LNCaP clone FGC (cell line): Measurements from ENCODE around the gene IFIT3.

Source experiments
- DNase-seq: peaks from one replicate; pipeline ENCODE4 v3.0.0-alpha.2; 2011; ENCODE audit warnings: low read depth
- H3K4me3 ChIP-seq: 2 replicates; pipeline ENCODE4 v1.5.1; 2011; ENCODE audit warnings: mild to moderate bottlenecking, low read depth, low read length, control low read depth
- TF ChIP-seq, protein P1 (sequence below): IDR thresholded peaks from 2 replicates; pipeline ENCODE4 v1.5.1; 2012; ENCODE audit warnings: mild to moderate bottlenecking; ENCODE audit not compliant: control insufficient read depth, insufficient read depth; ENCODE audit errors: extremely low read depth

Gene IFIT3

DNA sequence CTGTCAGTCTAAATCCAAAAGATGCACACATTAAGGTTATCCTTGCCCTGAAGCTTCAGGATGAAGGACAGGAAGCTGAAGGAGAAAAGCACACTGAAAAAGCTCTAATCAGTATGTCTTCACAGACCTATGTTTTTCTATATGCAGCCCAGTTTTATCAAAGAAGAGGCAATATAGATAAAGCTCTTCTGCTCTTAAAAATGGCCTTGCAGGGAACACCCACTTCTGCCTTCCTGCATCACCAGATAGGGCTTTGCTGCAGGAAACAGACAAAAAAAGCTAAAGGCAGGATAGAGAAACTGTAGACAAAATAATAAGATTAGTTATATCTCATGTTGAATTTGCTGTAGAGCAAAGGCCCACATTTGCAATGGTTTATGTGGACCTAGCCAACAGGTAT, 35.1 kb downstream of the IFIT3 start:
- H3K4me3 ChIP-seq, result no peak overlapping the region
- no peak for DNase-seq
- TF ChIP-seq, protein P1, sequence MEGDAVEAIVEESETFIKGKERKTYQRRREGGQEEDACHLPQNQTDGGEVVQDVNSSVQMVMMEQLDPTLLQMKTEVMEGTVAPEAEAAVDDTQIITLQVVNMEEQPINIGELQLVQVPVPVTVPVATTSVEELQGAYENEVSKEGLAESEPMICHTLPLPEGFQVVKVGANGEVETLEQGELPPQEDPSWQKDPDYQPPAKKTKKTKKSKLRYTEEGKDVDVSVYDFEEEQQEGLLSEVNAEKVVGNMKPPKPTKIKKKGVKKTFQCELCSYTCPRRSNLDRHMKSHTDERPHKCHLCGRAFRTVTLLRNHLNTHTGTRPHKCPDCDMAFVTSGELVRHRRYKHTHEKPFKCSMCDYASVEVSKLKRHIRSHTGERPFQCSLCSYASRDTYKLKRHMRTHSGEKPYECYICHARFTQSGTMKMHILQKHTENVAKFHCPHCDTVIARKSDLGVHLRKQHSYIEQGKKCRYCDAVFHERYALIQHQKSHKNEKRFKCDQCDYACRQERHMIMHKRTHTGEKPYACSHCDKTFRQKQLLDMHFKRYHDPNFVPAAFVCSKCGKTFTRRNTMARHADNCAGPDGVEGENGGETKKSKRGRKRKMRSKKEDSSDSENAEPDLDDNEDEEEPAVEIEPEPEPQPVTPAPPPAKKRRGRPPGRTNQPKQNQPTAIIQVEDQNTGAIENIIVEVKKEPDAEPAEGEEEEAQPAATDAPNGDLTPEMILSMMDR, result no peak

DNA sequence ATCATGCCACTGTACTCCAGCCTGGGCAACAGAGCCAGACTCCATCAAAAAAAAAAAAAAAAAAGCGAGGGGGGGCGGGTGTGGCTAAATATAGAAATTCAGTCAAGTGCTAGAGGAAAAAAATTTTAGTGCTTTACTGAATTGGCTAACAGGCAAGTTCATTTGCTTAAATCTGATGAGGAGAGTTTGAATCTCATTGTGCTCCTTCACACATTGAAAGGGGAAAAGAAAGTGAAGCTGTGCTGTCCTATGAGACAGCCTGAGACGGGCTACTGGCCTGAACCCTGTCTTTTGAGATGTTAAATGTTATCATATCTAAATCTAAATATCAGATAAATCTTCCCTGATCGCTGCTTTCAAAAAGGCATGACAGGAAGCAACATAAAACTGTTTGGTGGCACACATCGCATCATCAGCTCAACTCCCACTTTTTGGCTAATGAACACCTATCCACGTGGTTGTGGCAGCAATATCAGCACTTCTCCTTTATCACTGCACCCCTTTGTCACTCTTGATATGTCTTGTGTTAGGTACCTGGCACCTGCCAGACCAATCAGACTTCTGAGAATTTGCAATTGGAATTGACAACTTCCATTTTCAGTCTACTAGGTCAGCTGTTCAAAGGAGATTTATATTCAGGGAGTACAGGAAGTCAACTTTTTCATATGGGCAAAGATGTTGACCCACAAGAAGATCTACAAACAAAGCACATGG, 36.1 kb downstream of the IFIT3 start:
- no peak overlapping the region for H3K4me3 ChIP-seq
- no peak for DNase-seq
- TF ChIP-seq, protein P1, result no peak

DNA sequence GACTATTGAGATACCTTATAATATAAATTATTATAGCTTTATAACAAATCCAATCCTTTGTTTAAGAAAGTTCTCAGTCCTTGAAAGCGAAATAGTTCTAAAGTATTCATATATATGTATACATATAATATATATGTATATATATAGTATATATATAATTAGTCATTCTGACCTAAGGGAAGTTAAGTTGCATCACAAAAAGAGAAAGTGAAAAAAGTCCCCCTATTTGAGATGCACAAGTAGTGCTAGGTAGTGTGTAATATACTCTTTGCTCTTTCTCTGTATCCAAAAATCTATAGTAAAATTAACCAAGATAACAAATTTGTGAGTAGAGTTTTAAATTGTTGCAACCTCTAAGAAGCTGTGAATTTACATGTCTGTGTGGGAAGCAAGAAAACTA, 36.7 kb downstream of the IFIT3 start:
- TF ChIP-seq, protein P1, result no peak
- no peak overlapping the region for H3K4me3 ChIP-seq
- DNase-seq, result no peak

DNA sequence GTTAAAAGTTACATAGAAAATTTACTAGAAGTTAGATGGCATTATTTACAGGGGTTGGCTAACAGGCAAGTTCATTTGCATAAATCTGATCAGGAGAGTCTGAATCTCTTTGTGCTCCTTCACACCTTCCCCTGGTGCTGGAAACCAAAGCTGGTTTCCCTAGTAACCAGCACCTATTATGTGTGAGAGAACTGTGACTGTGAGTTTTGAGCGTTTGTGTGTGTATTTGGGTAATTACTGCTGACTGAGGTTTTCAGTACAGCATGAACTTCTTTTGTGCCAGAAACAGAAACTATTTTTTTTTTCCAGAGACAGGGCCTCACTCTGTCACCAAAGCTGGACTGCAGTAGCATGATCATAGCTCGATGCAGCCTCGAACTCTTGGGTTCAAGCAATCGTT, 39.7 kb downstream of the IFIT3 start:
- TF ChIP-seq, protein P1, result no peak
- no peak for DNase-seq
- H3K4me3 ChIP-seq, result no peak overlapping the region

DNA sequence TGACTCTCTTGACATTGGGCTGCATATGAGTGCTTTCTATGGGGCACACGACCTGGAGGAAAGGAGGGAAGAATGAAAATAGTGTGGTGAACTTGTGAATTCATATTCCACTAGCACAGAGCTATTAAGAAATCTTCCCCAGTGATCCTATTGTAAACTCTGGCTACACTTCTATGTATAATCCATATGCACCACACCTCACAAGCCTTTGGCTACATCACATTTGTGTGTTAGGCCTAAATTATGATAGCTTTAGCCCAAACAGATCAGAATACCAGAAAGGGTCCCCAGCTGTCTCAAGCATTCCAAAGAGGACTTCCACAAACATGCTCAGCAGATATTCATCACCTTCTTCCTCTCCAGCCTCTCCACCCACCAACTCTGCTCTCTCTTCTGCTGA, 40.3 kb downstream of the IFIT3 start:
- TF ChIP-seq, protein P1, result no peak
- H3K4me3 ChIP-seq, result no peak overlapping the region
- no peak for DNase-seq

DNA sequence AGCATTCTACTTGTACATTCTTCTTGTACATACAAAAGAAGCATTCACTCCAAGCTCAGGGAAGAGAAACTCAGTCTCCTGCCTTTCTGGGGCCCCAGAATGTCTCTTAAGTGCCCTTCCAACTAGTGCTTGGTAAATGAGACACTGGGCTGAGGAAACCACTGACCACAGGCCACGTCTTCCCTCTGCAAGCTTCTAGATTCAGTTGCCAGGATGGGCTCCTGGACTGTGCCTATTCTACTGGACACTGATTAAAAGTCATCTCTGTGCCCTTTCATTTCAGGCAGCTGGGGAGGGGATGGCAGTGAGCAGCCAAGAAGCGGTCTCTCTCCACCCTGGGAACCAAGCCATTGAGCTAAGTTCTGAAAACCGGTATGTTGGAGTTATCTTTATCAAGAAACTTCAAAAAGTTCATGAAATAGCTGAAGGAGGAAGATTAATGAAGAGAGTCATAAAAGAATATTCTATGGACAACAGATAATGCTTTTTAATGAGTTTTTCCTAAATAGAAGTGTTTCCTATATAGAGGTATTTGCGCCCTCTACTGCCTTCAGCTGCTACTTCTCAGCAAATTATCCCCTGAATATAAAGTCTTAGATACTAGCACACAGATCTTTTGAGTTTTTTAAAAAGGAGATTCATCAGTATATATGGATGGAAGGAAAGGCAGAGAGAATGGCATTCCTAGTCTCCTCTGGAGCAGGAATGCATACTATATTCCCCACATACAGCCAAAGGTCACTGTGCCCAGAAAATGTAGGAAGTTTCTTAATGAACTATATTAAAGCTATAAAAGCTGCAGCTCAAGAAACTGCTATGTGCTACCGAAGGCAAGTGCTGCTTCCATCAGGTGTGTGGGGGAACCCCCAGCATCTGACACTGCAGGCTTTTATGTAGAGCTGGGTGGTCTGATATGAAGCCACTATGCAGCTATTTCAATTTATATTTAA, 41.6 kb downstream of the IFIT3 start:
- no peak overlapping the region for H3K4me3 ChIP-seq
- DNase-seq, result no peak
- TF ChIP-seq, protein P1, result peak; percentile 42
